ENCODE measurements around the gene RPS6KA6. TPM values are rescaled to one million over a fixed set of nuclear protein-coding genes. Genes with fewer than 3 reads are reported as not detected.
A peak's percentile ranks its signal among the peaks of the same experiment; 100 is the strongest.

Gene RPS6KA6
- polyA plus RNA-seq, 1 of the 3 experiments (the other 2 are of a cell fraction) = 1.7 TPM

DNA sequence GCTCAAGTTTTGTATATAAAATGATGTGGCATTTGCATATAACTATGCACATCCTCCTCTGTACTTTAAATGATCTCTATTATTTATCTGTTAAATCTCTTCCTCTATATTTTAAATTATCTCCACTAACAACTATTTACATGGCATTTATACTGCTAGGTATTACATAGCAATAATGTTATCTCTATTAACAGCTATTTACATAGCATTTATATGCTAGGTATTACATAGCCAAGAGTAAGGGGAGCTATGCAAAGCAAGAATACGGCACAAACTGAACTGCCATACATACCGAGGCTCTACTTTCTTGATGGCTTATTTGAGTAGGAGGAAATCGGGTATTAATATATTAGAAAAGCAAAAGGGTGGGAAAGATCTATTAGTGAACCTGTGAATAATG is 12.7 kb downstream of the RPS6KA6 start:
- no peak for TF ChIP-seq CHD2 (IDR thresholded peaks at IDR 0.05; ENCODE audit: low read length, partially characterized antibody)
- TF ChIP-seq YY1 (IDR thresholded peaks at IDR 0.05; ENCODE audit: low read depth) = no peak
- TF ChIP-seq, protein P1, sequence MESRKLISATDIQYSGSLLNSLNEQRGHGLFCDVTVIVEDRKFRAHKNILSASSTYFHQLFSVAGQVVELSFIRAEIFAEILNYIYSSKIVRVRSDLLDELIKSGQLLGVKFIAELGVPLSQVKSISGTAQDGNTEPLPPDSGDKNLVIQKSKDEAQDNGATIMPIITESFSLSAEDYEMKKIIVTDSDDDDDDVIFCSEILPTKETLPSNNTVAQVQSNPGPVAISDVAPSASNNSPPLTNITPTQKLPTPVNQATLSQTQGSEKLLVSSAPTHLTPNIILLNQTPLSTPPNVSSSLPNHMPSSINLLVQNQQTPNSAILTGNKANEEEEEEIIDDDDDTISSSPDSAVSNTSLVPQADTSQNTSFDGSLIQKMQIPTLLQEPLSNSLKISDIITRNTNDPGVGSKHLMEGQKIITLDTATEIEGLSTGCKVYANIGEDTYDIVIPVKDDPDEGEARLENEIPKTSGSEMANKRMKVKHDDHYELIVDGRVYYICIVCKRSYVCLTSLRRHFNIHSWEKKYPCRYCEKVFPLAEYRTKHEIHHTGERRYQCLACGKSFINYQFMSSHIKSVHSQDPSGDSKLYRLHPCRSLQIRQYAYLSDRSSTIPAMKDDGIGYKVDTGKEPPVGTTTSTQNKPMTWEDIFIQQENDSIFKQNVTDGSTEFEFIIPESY (IDR thresholded peaks at IDR 0.05; ENCODE audit: borderline replicate concordance, low read depth) = no peak
- no peak for TF ChIP-seq TAF1 (IDR thresholded peaks at IDR 0.05; ENCODE audit: borderline replicate concordance, low read depth, low read length)
- no peak for TF ChIP-seq SIN3A (IDR thresholded peaks at IDR 0.05; ENCODE audit: borderline replicate concordance, low read depth, low read length)
- TF ChIP-seq, protein P2, sequence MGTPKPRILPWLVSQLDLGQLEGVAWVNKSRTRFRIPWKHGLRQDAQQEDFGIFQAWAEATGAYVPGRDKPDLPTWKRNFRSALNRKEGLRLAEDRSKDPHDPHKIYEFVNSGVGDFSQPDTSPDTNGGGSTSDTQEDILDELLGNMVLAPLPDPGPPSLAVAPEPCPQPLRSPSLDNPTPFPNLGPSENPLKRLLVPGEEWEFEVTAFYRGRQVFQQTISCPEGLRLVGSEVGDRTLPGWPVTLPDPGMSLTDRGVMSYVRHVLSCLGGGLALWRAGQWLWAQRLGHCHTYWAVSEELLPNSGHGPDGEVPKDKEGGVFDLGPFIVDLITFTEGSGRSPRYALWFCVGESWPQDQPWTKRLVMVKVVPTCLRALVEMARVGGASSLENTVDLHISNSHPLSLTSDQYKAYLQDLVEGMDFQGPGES (IDR thresholded peaks at IDR 0.05; ENCODE audit: low read depth, low read length) = no peak
- TF ChIP-seq NRF1 (IDR thresholded peaks at IDR 0.05; ENCODE audit: low read depth, low read length) = no peak
- no peak for TF ChIP-seq RCOR1 (IDR thresholded peaks at IDR 0.05; ENCODE audit: low read length)
- TF ChIP-seq USF1 (IDR thresholded peaks at IDR 0.05; ENCODE audit: borderline replicate concordance, low read depth) = no peak
- no peak for TF ChIP-seq FOXM1 (IDR thresholded peaks at IDR 0.05; ENCODE audit: low read depth)
- no peak for TF ChIP-seq REST (IDR thresholded peaks at IDR 0.05; ENCODE audit: low read depth, low read length)
- TF ChIP-seq MXI1 (IDR thresholded peaks at IDR 0.05; ENCODE audit: low read depth, low read length) = no peak
- TF ChIP-seq NFIC (IDR thresholded peaks at IDR 0.05; ENCODE audit: borderline replicate concordance) = no peak
- TF ChIP-seq EP300 (IDR thresholded peaks at IDR 0.05; ENCODE audit: borderline replicate concordance in 1 of 2, low read depth in 1 of 2, low read length in 1 of 2) = no peak
- TF ChIP-seq FOXJ3 (CRISPR knock-in tag; IDR thresholded peaks at IDR 0.05) = no peak
- TF ChIP-seq RAD21 (IDR thresholded peaks at IDR 0.05; ENCODE audit: low read length) = no peak
- POLR2A ChIA-PET = no interaction called here

More for the DNA sequence above, 12.7 kb downstream of the RPS6KA6 start:
- 36% methylated on average over 3 of the region's 3 CpGs for WGBS (ENCODE audit: low lambda C conversion rate)
- no peaks in the 10 kb centered on the region for H4K20me1 ChIP-seq (ENCODE audit: insufficient read depth)
- no peak overlapping the region for H3K9ac ChIP-seq
- no peak for DNase-seq
- no peak overlapping the region for H3K4me2 ChIP-seq
- no peak overlapping the region for H2AFZ ChIP-seq (ENCODE audit: low read depth)
- CTCF ChIA-PET = no interaction called here
- H3F3A ChIP-seq (replicated peaks; ENCODE audit: insufficient read depth) = no peaks in the 10 kb centered on the region
- H3K9me2 ChIP-seq = 0 out of 2 replicates have a peak, but pooled peaks cover 4% of the 10 kb centered on the region
- H3K27ac ChIP-seq (ENCODE audit: low read depth in 2 of 2, low read length in 1 of 2) = peak overlapping the region in 1 of 2 experiments; percentile 25; a peak in 2 of 4 replicates
- H3K79me2 ChIP-seq (ENCODE audit: insufficient read depth) = no peaks in the 10 kb centered on the region
- H3K9me3 ChIP-seq = no peaks in the 10 kb centered on the region
- H3K36me3 ChIP-seq (replicated peaks in 1 of 2; ENCODE audit: control insufficient read depth in 1 of 2, insufficient read depth in 2 of 2, low read length in 1 of 2) = no peaks in the 10 kb centered on the region
- H3K4me3 ChIP-seq (ENCODE audit: low read depth in 2 of 2, low read length in 1 of 2) = no peak overlapping the region
- H3K27me3 ChIP-seq (ENCODE audit: insufficient read depth) = no peaks in the 10 kb centered on the region
- no peaks in the 10 kb centered on the region; a peak in 1 of 4 replicates for H3K4me1 ChIP-seq (ENCODE audit: control insufficient read depth in 1 of 2, insufficient read depth in 2 of 2, low read depth in 1 of 2, low read length in 1 of 2)

Data from SK-N-SH (cell line).